Fibroblast of pulmonary artery (primary cell): ENCODE results near the gene LDAF1.
"Not testable (repeated sequence)": the region's sequence is repeated elsewhere in the genome, so short reads cannot be mapped to it uniquely, and the experiment has no call there.

Source experiments
- DNase-seq: peaks from one replicate; pipeline ENCODE4 v3.0.0-alpha.2; 2010; ENCODE audit warnings: low read depth
- H3K4me3 ChIP-seq: replicated peaks from 2 replicates; pipeline ENCODE4 v1.5.1; 2011; ENCODE audit warnings: low read depth, mild to moderate bottlenecking, control low read depth, low read length, moderate library complexity
- TF ChIP-seq, protein P1 (sequence below): IDR thresholded peaks from 2 replicates; pipeline ENCODE4 v1.5.1; 2011; ENCODE audit warnings: mild to moderate bottlenecking, control low read depth, low read length, inconsistent platforms; ENCODE audit errors: missing control alignments

LDAF1 gene

DNA sequence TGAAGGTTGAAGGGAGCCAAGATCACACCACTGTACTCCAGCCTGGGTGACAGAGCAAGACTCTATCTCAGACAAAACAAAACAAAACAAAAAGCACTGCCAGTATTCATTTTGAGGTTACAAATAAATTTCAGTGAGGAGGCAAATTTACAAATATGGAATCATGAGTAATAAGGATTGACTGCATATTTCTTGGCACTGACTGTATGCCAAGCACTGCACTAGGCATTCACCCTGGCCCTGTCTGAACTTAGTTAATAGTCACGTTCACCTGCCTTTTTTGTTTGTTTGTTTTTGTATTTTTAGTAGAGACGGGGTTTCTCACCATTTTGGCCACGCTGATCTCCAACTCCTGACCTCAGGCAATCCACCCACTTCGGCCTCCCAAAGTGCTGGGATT, 5.1 kb downstream of the LDAF1 start:
- no peak overlapping the region for H3K4me3 ChIP-seq
- DNase-seq, result no peak
- TF ChIP-seq, protein P1, sequence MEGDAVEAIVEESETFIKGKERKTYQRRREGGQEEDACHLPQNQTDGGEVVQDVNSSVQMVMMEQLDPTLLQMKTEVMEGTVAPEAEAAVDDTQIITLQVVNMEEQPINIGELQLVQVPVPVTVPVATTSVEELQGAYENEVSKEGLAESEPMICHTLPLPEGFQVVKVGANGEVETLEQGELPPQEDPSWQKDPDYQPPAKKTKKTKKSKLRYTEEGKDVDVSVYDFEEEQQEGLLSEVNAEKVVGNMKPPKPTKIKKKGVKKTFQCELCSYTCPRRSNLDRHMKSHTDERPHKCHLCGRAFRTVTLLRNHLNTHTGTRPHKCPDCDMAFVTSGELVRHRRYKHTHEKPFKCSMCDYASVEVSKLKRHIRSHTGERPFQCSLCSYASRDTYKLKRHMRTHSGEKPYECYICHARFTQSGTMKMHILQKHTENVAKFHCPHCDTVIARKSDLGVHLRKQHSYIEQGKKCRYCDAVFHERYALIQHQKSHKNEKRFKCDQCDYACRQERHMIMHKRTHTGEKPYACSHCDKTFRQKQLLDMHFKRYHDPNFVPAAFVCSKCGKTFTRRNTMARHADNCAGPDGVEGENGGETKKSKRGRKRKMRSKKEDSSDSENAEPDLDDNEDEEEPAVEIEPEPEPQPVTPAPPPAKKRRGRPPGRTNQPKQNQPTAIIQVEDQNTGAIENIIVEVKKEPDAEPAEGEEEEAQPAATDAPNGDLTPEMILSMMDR, result no peak

DNA sequence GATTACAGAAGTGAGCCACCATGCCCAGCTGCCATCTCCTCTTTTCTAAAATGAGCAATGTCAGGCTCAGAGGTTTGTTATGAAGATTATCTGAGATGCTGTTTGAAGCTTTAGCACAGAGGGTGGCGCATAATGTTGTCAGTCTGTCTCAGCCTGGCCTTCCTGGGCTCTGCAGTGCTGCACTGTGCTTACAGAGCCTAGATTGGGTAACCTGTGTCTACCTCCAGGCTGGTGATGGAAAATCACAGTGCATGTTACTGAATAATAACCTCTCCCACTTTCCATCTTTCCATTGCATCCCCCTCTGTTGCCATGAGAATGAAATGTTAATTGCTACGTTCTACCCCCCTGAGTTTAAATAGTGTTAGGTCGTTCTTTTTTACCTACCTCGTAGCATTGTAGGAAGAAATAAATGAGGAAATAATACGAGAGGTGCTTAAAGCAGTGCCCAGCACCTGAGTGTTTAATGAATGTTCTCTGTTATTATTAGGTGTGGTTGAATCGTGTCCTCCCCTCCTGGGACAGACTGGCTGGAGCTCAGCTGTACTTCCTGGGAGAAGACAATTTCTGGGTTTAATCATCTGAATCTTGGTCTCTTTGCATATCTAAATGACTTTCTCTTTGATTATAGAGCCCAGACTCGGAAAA, 6.2 kb downstream of the LDAF1 start:
- H3K4me3 ChIP-seq, result no peak overlapping the region
- TF ChIP-seq, protein P1, result no peak
- no peak for DNase-seq

DNA sequence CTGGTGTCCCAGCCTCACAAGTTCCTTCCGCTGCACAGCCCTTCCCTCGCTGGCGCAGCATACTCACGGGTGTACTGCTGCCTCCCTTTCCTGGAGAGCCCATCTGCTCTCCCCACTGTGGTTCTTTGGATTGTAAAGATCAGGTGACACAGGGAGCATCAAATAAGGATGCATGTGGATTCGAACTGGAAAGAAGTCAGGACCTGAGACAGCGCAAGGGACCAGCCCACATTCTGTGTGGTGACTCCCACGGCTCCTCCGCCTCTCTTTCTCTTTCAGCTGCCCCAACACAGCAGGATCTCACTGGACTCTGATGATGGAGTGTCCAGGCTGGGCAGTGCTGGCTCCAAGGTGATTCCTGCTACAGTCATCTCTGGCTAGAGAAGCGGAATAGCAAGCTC, 8.1 kb downstream of the LDAF1 start:
- DNase-seq, result peak; percentile 31
- TF ChIP-seq, protein P1, result no peak
- H3K4me3 ChIP-seq, result no peak overlapping the region

DNA sequence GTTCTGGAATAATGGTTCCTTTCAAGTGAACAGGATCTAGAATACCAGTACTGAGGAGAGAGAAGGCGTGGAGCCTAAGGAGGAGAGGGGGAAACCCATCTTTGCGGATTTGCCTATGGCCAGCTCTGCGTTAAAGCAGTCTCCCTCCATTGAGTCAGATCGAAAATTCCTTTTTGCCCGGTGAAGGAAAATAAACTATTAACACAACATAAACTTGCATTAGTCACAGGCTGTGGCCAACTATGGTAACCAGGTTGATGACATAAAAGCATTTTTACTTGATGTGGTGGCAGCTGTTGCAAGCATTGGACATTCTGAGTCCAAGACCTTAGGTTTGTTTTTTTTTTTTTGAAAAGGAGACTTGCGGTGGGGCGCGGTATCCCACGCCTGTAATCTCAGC, 8.9 kb downstream of the LDAF1 start:
- peak; percentile 45 for DNase-seq
- TF ChIP-seq, protein P1, result no peak
- H3K4me3 ChIP-seq, result no peak overlapping the region

DNA sequence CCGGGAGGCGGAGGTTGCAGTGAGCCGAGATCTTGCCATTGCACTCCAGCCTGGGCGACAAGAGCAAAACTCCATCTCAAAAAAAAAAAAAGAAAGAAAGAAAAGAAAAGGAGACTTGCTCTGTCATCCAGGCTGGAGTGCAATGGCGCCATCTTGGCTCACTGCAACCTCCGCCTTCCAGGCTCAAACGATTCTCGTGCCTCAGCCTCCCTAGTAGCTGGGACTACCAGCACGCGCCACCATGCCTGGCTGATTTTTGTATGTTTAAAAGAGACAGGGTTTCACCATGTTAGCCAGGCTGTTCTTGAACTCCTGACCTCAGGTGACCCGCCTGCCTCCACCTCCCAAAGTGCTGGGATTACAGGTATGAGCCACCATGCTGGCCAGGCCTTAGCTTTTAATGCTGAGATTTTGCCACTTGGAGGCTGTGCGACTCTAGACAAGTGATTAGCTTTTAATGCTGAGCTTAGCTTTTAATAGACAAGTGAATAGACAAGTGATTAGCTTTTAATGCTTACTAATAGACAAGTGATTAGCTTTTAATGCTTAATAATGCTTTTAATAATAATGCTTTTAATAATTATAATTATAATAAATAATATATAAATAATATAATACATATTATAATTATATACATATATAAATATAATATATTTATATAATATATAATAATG, 9.6 kb downstream of the LDAF1 start:
- DNase-seq, result no peak
- TF ChIP-seq, protein P1, result no peak
- no peak overlapping the region for H3K4me3 ChIP-seq

DNA sequence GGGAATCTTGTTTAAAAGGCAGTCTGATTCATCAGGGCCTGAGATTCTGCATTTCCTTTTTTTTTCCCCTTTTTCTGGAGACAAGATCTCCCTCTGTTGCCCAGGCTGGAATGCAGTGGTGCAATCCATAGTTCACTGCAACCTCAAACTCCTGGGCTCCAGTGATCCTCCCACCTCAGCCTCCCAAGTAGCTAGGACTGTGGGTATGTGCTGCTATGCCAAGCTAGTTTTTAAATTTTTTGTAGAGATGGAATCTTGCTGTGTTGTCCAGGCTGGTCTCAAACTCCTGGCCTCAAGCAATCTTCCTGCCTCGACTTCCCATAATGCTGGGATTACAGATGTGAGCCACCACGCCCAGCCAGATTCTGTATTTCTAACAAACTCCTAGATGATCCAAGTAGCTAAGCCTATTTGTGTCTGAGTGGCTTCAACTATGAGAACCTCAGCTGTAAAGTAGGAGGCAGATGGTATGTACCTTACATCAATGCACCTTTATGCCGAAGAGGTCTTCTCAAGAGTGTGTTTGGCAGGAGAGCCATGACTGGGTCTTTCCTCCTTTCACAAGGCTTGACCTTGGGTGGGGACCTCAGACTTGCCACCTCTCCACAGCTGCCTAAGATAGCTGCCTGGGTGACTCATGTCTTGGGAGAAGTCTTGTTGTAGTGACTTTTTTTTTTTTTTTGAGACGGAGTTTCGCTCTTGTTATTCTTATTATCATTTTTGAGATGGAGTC, 10.9 kb downstream of the LDAF1 start:
- no peak for DNase-seq
- no peak overlapping the region for H3K4me3 ChIP-seq
- TF ChIP-seq, protein P1, result no peak

DNA sequence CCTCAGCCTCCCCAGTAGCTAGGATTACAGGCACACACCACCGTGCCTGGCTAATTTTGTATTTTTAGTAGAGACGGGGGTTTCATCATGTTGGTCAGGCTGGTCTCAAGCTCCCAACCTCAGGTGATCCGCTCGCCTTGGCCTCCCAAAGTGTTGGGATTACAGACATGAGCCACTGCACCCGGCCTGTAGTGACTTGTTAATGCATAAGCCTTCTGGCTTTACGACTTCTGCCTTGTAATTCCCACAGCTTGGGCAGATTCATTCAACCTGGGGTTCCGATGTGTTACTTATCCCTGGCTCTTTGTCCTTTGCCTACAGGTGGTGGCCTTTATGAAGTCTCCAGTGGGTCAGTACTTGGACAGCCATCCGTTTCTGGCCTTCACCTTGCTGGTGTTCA, 11.6 kb downstream of the LDAF1 start:
- not testable (repeated sequence) for DNase-seq, H3K4me3 ChIP-seq
